Middle frontal gyrus (tissue), 1 donor: ENCODE measurements around the gene ZBTB7C.
A peak's percentile ranks its signal among the peaks of the same experiment; 100 is the strongest.

ENCODE experiments used
- DNase-seq: peaks from one replicate; pipeline ENCODE4 v3.0.0-alpha.2; 2015; ENCODE audit warnings: low spot score; ENCODE audit errors: extremely low spot score

The ZBTB7C gene

DNA sequence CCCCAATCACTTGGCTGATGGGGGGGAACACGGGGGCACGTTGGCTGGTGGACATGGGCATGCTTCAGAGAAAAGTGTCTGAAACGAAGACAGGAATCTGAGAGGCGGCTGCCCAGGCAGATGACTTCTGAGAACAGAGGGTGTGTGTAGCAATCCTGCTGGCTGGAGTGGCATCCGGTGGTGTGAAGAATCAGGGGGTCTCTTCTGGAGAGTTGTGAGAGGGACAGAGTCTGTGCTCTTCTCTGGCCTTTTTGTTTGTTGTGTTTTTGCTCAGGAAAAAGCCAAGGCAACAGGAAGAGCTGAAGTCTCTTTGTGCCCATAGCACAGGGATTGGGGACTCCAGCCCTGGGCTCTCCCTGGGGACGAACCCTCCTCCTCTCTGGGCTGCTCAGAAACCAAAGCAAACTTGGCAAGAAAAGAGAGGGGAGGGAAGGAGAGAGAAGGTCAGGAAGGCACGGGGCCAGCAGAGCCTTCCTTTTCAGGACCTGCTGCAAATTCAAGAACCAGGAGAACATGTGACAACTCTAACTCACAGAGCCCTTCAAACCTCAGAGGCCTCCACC, 381.7 kb downstream of the ZBTB7C start:
- no peak for DNase-seq

DNA sequence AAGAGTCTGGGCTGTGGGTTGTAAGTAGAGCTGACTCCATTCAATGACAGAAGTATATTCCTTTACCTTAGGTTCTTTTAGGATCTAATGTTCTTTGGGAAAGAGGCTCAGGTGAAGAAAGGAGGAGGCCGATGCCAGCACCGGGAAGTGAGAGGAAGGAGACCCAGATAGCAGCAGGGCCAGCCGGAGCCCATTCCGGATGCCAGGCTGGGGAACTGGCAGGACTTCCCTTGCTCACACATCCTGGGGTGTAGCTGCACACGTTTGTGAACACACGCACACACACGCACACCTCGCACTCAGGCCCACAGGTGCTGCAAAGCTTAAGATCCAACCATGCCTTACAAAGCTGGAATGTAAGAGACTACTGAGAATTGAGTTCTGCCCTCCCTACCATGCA, 383.0 kb downstream of the ZBTB7C start:
- DNase-seq = no peak

DNA sequence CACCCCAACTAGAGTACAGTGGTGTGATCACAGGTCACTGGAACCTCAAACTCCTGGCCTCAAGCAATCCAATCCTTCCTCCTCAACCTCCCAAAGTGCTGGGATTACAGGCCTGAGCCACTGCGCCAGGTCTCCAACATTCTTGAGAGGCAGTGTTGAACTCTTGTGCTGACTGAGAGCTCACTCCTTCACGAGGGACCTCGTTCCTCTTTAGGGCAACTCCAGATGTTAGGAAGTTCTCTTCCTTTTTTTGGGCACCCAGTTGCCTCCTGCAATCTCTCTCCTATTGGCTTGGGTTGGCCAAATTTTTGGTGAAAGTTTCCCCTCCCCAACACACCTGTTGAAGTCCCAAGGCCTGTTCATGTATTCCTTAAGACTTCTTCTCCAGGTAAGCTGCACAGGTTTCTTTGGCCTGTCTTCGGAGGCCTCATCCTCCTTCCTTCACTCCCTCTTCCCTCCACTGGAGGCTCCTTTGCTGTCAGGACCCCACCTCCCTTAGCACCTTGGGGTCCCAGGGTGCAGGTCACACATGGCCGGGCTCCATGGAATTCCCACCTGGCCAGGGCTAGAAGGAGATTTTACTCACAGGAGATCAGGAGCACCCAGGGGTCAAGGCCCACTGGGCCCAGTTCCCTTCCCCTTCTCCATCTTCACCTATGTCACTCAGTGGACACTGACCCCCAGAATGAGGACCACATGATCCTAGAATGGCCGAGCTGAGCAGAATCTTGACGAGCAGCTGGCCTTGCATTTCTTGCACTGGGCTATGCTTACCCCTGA, 384.1 kb downstream of the ZBTB7C start:
- no peak for DNase-seq

DNA sequence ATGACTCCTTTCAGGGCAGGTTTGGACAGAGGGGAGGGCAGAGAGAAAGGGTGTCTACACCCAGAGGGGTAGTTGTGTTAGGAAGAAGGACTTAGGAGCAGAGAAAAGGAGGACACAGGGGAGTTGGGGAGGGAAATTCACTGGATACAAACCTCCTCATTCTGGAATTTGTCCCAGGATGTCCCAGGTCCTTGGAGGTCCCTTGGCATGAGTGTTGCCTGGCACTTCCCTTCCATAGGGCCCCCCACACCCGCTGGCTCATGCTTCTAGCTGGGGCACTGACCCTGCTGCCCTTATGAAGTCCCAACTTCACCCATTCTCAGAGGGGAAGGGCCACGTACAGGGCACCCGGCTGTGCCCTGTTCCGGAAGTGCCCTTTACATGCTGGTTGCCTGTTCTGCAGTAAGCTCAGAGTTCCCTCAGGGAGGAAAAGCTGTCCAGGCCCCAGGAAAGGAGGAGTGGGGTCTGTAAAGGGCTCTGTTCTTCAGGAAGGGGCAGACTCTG, 385.1 kb downstream of the ZBTB7C start:
- DNase-seq = no peak

DNA sequence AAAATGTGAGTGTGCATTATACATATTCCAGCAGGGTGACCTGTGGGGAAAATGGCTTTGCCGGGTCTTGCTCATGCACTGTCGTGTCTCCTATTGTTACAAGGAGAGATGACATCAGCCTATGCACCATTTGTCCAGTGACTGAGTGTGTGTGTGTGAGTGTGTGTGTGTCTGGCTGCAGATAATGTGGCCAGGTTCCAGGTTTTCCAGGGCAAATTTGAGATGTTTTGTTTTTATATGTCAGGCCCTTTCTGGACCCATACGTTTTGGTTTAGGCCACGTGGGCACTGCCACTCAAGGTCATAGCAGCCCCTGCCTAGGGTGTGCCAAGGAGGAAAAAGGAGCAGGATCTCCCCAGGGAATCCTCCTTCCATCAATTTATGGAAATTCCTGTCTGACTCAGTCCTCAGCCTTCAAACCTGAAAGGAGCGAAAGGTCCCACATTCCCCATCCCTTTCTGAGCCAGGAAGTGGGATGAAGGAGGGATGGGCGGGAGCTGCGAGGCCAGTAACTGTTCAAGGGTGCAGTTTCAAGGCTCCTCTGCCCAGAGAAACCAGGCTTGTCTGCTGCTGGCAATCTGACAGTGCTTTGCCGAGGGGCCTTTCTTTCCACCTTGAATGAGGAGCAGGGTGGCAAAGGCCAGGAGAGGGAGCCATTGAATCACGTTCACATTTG, 385.7 kb downstream of the ZBTB7C start:
- DNase-seq = no peak

DNA sequence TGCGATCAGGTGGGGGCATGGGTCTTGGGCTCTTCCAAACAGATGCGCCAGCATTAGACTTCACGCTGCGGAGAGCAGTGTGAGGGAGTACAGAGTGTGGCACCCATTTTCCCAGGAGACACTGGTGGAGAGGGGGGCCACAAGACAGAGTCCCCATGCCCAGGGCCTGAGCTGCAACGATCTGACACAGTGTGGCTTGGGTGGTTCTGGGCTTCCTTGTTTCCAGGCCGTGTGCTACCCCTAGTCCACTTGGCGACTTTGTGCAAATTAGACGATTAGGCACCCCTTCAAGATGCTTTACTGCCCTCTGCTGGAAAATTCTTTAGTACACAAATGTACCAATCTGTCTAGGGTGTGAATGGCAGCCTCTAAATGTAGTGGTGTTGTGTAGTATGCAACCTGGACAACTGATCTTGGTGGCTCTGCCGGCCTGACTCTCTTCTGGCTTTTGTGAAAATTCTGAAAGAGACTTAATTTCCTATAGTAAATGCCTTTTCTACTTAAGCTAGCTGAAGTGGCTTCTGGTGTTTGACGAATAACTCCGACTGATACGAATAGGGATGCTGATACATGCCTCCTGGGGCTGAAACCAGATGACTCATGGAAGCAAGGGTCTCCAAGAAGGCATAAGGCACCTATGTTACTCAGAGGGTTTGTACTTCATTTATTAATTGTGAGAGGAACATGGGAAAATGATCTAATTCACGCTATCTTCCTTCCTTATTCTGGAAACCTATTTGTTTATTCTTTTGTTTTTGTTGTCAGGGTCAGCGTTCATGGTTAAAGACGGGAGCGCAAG, 386.5 kb downstream of the ZBTB7C start:
- DNase-seq = peak; percentile 69

DNA sequence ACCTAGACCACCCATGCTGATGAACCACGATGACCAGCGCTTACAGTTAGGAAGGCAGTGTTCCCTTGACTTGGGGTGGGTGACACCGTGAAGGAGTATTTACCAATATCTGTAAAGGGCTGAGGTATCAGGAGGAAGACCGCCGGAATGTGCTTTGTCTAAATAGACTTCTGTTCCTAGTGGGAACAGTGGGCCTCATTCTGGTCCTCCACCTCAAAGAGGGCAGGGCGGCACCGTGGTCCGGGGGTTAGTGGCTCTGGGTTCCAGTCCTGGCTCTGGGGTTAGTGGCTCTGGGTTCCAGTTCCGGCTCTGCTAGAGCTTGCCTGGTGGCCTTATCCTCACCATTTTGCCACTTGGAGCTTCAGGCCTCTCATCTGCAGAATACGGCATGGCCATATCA, 387.2 kb downstream of the ZBTB7C start:
- no peak for DNase-seq

DNA sequence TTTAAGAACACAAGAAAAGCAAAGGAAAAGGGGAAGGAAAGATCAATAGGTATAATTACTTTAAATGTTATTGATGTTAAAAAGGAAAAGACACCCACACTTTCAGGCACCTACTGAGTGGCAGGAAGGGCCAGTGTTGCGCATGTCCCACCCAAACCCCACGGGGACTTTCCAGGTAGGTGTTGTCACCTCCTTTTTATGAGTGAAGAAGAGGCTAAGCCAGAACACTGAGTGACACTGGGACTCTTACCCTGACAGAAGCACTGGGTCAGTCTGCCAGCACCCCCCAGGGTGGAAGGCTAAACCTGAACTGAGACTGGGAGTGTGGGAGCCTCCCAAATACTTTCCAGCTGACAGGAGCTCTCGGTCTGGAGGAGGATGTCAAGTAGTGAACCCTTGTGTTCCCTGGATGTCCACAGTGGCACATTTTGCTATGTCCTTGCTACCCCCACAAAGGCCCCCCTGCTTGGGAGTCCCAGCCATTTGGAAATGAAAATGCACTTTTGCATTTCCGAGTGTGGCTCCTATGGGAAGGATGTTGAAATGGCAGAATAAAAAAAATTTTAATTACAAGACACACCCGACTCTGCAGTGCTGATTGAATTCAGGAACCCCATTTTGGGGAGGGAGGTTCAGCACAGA, 387.8 kb downstream of the ZBTB7C start:
- no peak for DNase-seq

DNA sequence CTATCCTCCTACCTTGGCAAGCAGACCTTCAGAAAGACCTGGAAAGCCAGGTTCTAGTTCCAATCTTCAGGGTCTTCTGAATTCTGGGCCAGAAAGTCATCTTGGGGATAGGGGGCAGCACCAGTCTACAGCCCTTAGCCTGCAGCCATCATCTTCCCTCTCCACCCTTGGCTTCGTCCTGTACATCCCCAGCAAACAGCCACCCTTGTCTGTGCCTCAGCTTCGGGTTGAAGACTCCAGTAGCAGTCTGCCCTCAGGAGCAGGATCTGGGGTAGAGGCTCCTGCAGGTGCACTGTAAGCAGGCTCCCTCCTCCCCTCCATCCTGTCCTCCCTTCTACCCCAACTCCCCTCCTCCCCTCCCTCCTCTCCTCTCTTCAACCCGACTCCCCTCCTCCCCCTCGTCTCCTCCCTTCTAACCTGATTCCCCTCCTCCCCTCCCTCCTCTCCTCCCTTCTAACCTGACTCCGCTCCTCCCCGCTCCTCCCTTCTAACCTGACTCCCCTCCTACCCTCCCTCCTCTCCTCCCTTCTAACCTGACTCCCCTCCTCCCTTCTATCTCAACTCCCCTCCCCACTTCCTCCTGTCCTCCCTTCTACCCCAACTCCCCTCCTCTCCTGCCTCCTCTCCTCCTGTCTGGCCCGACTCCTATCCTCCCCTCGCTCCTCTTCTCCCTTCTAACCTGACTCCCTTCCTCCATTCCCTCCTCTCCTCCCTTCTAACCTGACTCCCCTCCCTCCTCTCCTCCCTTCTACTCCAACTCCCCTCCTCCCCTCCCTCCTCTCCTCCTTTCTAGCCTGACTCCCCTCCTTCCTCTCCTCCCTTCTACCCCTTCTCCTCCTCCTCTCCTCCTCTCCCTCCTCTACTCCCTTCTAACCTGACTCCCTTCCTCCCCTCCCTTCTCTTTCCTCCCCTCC, 388.6 kb downstream of the ZBTB7C start:
- DNase-seq = no peak

DNA sequence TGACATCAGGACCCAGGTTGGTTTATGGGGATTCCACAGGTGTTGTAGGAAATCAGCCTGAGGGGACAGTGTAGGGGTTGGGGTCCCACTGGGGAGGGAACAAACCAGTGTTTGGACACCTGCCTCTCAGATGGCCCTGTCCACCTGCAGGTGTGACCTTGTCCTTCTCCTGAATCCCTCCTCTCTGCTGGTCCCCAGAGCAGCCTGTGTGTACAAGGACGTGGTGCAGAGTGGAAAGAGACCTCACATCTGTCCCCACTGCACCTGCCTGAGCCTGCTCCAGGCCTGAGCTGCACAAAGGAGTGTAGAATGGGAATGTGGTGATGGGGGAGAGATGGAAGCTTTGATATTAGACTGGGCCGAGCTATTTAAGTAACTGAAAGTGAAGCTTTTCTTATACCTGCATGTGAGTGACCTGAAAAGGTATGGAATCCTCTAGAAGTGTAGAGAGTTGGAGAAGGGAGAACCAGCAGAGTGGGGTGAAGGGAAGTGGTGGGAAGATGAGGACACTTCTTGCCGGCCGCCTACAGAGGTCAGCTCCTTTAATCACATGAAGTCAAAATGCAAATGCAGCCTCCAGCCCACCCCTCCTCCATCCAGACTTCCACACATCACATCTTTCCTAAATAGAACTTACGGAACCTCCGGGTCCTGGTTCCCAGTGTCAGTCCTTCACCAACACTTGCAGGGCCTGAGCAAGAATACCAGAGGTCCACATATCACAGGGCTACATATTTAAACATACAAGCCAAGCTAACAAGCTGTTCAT, 389.4 kb downstream of the ZBTB7C start:
- no peak for DNase-seq

DNA sequence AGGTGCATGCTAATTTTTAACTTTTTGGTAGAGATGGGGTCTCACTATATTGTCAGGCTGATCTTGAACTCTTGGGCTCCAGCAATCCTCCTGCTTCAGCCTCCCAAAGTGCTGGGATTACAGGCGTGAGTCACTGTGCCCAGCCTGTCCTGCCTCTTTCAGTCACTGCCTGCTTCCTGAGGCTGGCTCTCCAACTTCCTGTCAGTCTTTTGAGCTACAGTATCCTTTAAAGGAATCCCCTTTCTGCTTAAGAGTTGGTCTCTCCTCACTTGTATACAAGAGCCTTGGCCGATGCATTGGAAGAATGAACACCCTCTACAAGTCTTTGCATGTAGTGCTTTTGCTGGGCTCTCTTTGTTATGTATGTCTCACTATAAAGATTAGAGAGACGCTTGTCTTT, 390.3 kb downstream of the ZBTB7C start:
- DNase-seq = no peak

DNA sequence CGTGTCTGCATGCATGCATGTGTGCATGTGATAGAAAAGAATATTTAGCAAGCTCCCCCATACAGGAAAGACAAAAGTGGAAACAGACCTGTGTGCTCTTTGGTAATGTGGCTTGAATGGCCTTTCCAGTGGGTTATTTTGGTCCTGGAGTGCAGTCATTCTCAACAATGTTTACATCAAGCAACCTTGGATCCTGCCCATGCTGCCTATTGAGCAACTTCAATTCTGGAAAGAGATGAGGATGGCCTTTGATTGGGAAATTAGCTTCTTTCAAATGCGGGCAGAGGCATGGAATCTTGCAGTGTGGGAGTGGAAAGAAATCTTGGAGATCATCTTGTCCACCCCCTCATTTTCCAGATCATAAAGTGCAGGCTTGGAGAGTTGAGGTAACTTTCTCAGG, 391.5 kb downstream of the ZBTB7C start:
- DNase-seq = no peak

DNA sequence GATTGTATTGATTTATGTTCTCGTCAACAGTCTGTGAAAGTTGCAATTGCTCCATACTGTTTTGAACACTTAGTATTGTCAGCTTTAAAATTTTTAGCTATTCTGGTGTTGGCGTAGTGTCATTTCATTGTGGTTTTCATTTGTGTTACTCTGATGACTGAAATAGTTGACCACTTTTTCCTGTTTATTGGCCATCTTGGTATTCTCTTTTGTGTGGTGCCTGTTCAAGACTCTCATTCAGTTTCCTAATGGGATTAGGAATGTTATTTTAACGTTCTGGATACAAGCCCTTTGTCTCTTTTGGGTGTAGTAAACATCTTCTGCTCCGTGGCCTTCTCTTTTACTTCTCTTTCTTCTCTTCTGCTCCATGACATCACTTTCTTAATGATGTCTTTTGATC, 396.0 kb downstream of the ZBTB7C start:
- DNase-seq = no peak

DNA sequence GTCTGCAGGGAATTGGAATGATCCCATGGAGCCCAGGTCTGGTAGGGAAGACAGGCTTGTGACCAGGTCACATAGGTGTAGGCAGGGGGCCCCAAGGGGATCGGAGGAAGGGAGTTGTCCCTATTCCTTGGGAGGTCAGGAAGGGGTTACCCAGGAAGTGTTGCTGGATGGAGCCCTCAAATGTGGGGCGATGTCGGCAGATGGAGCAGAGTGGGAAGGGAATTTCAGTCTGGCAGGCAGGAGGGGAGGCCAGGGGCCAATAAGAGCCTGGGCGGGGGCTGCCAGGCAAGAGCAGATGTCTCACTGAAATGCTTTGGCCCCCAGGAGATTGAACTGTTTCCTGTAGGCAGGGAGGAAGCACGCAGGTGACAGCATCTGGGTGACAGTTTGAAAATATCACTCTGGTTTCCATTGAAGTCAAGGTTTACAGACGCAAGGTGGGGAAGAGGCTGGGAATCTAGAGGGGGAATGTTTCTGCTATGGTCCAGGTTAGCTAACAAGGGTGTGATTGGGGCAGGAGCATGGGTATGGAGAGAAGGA, 397.2 kb downstream of the ZBTB7C start:
- DNase-seq = no peak

DNA sequence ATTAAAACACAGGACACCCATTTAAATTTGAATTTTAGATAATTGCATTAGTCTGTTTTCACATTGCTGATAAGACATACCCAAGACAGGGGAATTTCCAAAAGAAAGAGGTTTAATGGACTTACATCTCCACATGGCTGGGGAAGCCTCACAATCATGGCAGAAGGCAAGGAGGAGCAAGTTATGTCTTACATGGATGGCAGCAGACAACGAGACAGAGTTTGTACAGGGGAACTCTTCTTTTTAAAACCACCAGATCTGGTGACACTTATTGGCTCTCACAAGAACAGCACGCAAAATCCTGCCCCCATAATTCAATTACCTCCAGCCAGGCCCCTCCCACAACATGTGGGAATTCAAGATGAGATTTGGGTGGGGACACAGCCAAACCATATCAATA, 398.9 kb downstream of the ZBTB7C start:
- no peak for DNase-seq

DNA sequence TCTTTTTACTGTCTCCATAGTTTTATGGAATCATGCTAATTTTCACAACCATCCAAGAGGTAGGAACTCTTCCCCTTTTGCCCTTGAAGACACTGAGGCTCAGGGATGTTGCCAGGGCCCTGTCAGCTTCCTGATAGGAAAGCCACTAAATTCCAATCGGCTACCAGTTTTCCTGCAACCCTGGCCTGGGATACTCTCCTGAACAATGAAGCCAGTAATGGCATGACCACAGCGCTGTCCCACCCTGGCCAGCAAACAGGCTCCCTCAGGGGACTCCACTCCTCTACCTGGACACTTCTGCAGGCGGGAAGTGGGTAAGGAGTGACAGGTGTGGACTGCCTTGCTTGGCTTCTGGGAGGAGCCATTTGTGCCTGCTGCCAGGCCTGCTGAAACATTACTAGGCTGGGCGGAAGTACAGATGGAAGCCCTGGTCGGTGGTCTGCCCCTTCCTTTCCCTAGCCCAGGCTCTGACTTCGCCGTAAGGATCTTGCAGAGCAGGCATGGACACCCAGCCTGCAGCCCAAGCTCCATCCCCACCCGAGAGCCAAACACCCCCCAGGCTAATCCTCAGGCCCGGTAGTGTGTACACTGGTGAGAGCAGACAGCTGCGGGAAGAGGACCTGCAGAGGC, 400.0 kb downstream of the ZBTB7C start:
- DNase-seq = no peak

DNA sequence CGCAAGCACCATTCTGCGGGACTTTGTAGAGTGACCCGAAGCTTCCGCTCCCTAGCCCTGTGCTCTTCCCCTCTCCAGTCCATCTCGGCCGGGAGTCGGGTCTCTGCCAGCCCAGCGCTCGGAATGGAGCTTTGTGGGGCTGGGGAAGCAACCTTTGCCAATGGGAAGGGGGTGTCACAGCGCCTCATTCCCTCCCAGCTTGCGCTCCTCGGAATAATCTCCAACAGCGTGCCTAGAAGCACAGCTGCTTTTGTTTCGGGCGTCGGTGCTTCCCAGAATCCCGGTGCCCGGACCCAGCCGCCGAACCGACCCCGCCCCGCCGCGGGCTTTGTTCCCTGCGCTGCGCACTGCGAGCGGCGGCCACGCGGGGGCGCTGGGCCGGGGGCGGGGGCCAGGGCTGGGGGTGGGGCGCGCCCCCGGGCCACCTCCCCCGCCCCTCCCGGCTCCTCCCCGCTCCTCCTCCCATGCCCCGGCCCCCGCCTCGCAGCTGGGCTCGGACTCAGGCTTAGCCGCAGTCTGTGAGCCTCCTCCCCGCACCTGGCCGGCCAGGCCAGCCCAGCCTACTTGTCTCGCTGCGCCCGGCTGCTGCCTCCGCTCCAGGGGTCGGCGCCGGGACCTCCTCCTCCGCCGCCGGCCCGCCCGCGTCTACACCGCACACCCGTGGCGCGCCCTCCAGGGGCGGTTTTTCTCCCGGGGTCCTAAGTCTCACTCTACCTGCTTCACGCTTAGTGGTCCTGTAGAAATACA, 401.1 kb downstream of the ZBTB7C start:
- no peak for DNase-seq

DNA sequence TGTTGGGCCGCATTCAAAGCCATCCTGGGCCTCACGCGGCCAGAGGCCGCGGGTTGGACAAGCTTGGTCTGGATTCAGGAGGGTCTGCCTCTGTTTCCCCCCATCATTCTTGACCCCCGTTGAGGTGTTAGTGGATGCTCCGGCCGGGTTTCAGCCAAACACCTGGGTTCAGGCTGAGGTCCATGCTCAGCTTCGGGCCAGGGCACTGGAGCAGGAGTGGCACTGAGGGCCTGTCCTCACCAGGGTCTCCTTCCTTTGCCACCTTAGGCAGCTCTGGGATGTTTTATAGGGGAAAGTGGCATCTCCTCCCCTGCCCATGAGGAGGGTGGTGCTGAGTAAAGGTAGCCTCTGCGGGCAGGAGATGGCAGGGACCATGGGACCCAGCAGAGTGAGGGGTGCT, 401.8 kb downstream of the ZBTB7C start:
- no peak for DNase-seq
